HepG2 (cell line): ENCODE data around the gene MTA3. TPM values are rescaled to one million over a fixed set of nuclear protein-coding genes. Genes with fewer than 3 reads are reported as not detected.

Experiments
- SUZ12 ChIP-seq: fragments of 150-350 bp; IDR thresholded peaks from 2 replicates; pipeline ENCODE4 v1.6.1; 2014; ENCODE audit warnings: low read depth, low read length
- ZNF124 ChIP-seq: sonication (generic); formaldehyde crosslinking; IDR thresholded peaks from 2 replicates; pipeline ENCODE4 v1.4.0; 2020; ENCODE audit warnings: missing genetic modification reagents
- ZNF318 ChIP-seq: sonication (generic); formaldehyde crosslinking; IDR thresholded peaks from 2 replicates; pipeline ENCODE4 v1.4.0; 2020; ENCODE audit warnings: mild to moderate bottlenecking, missing genetic modification reagents
- ZNF331 ChIP-seq: sonication (generic); formaldehyde crosslinking; IDR thresholded peaks from 2 replicates; pipeline ENCODE4 v1.4.0; 2020; ENCODE audit warnings: missing genetic modification reagents
- ZNF674 ChIP-seq: sonication (generic); formaldehyde crosslinking; IDR thresholded peaks from 2 replicates; pipeline ENCODE4 v1.5.0; 2020; ENCODE audit warnings: low read depth, mild to moderate bottlenecking, missing genetic modification reagents
- polyA plus RNA-seq, 8 experiments: library from polyadenylated mRNA; depleted of rRNA in 3 of 8; stranded (reverse) in 7 of 8; unstranded in 1 of 8; fragments of >200 nt; fragmentation: Illumina TruSeq in 4 of 8; extraction: Trizol in 4 of 8; gene quantifications; 2 replicates each; pipeline versions ENCODE4 v1.2.1 to v1.2.3, GENCODE V29; 2011 to 2016; ENCODE audit warnings: low read depth in 4 of 8, missing spikeins in 1 of 8, mixed read lengths in 1 of 8; ENCODE audit not compliant: insufficient read depth in 1 of 8
- total RNA-seq, 5 experiments: library from RNA; depleted of rRNA; stranded (reverse); fragments of >200 nt; fragmentation: Illumina TruSeq; extraction: Trizol; gene quantifications; 2 replicates each; pipeline ENCODE4 v1.2.3, GENCODE V29; 2016; ENCODE audit warnings: low read depth in 1 of 5
- TF ChIP-seq, protein P1 (sequence below): sonication (generic); formaldehyde crosslinking; IDR thresholded peaks from 2 replicates; pipeline ENCODE4 v1.5.0; 2020; ENCODE audit warnings: mild to moderate bottlenecking, missing genetic modification reagents, borderline replicate concordance
- TF ChIP-seq, protein P2 (sequence below): sonication (generic); formaldehyde crosslinking; IDR thresholded peaks from 2 replicates; pipeline ENCODE4 v1.4.0; 2020; ENCODE audit warnings: mild to moderate bottlenecking, missing genetic modification reagents
- TF ChIP-seq, protein P3 (sequence below), 2 experiments: IDR thresholded peaks; 2 replicates each; pipeline ENCODE4 v1.6.1; 2011 to 2012; ENCODE audit warnings: low read length in 2 of 2, borderline replicate concordance in 1 of 2, low read depth in 1 of 2, mild to moderate bottlenecking in 1 of 2, moderate library complexity in 1 of 2

Gene MTA3
- total and polyA plus RNA-seq, 2 of the 13 experiments (the other 11 are each of a cell fraction or from before 2014, with no cell fraction given), result 48.8 to 77.8 TPM

GRCh38 chr2:42569116-42569711 lies 782 bp downstream of the MTA3 start (continued):
- TF ChIP-seq, protein P1, sequence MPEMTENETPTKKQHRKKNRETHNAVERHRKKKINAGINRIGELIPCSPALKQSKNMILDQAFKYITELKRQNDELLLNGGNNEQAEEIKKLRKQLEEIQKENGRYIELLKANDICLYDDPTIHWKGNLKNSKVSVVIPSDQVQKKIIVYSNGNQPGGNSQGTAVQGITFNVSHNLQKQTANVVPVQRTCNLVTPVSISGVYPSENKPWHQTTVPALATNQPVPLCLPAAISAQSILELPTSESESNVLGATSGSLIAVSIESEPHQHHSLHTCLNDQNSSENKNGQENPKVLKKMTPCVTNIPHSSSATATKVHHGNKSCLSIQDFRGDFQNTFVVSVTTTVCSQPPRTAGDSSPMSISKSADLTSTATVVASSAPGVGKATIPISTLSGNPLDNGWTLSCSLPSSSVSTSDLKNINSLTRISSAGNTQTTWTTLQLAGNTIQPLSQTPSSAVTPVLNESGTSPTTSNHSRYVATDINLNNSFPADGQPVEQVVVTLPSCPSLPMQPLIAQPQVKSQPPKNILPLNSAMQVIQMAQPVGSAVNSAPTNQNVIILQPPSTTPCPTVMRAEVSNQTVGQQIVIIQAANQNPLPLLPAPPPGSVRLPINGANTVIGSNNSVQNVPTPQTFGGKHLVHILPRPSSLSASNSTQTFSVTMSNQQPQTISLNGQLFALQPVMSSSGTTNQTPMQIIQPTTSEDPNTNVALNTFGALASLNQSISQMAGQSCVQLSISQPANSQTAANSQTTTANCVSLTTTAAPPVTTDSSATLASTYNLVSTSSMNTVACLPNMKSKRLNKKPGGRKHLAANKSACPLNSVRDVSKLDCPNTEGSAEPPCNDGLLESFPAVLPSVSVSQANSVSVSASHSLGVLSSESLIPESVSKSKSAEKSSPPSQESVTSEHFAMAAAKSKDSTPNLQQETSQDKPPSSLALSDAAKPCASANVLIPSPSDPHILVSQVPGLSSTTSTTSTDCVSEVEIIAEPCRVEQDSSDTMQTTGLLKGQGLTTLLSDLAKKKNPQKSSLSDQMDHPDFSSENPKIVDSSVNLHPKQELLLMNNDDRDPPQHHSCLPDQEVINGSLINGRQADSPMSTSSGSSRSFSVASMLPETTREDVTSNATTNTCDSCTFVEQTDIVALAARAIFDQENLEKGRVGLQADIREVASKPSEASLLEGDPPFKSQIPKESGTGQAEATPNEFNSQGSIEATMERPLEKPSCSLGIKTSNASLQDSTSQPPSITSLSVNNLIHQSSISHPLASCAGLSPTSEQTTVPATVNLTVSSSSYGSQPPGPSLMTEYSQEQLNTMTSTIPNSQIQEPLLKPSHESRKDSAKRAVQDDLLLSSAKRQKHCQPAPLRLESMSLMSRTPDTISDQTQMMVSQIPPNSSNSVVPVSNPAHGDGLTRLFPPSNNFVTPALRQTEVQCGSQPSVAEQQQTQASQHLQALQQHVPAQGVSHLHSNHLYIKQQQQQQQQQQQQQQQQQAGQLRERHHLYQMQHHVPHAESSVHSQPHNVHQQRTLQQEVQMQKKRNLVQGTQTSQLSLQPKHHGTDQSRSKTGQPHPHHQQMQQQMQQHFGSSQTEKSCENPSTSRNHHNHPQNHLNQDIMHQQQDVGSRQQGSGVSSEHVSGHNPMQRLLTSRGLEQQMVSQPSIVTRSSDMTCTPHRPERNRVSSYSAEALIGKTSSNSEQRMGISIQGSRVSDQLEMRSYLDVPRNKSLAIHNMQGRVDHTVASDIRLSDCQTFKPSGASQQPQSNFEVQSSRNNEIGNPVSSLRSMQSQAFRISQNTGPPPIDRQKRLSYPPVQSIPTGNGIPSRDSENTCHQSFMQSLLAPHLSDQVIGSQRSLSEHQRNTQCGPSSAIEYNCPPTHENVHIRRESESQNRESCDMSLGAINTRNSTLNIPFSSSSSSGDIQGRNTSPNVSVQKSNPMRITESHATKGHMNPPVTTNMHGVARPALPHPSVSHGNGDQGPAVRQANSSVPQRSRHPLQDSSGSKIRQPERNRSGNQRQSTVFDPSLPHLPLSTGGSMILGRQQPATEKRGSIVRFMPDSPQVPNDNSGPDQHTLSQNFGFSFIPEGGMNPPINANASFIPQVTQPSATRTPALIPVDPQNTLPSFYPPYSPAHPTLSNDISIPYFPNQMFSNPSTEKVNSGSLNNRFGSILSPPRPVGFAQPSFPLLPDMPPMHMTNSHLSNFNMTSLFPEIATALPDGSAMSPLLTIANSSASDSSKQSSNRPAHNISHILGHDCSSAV (CRISPR knock-in tag), result no peak
- TF ChIP-seq ZNF124 (CRISPR knock-in tag), result no peak
- no peak for TF ChIP-seq SUZ12
- no peak for TF ChIP-seq ZNF674
- TF ChIP-seq ZNF331, result peak; percentile 50; the same call in 1 of the 2 replicates
- TF ChIP-seq, protein P2, sequence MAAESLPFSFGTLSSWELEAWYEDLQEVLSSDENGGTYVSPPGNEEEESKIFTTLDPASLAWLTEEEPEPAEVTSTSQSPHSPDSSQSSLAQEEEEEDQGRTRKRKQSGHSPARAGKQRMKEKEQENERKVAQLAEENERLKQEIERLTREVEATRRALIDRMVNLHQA (CRISPR knock-in tag), result no peak
- TF ChIP-seq ZNF318, result no peak
- TF ChIP-seq, protein P3, sequence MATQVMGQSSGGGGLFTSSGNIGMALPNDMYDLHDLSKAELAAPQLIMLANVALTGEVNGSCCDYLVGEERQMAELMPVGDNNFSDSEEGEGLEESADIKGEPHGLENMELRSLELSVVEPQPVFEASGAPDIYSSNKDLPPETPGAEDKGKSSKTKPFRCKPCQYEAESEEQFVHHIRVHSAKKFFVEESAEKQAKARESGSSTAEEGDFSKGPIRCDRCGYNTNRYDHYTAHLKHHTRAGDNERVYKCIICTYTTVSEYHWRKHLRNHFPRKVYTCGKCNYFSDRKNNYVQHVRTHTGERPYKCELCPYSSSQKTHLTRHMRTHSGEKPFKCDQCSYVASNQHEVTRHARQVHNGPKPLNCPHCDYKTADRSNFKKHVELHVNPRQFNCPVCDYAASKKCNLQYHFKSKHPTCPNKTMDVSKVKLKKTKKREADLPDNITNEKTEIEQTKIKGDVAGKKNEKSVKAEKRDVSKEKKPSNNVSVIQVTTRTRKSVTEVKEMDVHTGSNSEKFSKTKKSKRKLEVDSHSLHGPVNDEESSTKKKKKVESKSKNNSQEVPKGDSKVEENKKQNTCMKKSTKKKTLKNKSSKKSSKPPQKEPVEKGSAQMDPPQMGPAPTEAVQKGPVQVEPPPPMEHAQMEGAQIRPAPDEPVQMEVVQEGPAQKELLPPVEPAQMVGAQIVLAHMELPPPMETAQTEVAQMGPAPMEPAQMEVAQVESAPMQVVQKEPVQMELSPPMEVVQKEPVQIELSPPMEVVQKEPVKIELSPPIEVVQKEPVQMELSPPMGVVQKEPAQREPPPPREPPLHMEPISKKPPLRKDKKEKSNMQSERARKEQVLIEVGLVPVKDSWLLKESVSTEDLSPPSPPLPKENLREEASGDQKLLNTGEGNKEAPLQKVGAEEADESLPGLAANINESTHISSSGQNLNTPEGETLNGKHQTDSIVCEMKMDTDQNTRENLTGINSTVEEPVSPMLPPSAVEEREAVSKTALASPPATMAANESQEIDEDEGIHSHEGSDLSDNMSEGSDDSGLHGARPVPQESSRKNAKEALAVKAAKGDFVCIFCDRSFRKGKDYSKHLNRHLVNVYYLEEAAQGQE (IDR thresholded peaks at IDR 0.05; ENCODE audit: borderline replicate concordance in 1 of 2, low read depth in 1 of 2, low read length in 2 of 2), result no peak
